Panc1 (cell line): ENCODE data around the gene SF3B2. TPM values are rescaled to one million over a fixed set of nuclear protein-coding genes. Genes with fewer than 3 reads are reported as not detected.
A peak's percentile ranks its signal among the peaks of the same experiment; 100 is the strongest.

Source experiments
- ATAC-seq: fragments of 200-7000 bp; cut with Tn5 transposase; 2 replicates; pipeline ENCODE4 v1.9.1; 2020; ENCODE audit warnings: mild to moderate bottlenecking, moderate library complexity
- BruUV-seq: library from RNA; stranded (reverse); fragments of 400-500 nt; replicated peaks from 2 replicates; lab custom pipeline; 2021; lab: Mats Ljungman, UMichigan
- CTCF ChIA-PET: fragments of 300-600 bp; sonication (Branson Sonifier 250); formaldehyde crosslinking; loops from one replicate; lab custom pipeline; 2022; ENCODE audit warnings: antibody characterized with exemption; lab: Charles Lee
- POLR2A ChIA-PET: fragments of 300-600 bp; sonication (Branson Sonifier 250); formaldehyde crosslinking; loops from one replicate; lab custom pipeline; 2022; ENCODE audit warnings: antibody characterized with exemption; lab: Charles Lee
- DNase-seq: peaks from one replicate; pipeline ENCODE4 v3.0.0-alpha.2; 2010; ENCODE audit warnings: low read depth, low spot score
- H3K27ac ChIP-seq: 2 replicates; pipeline ENCODE4 v1.5.1; 2011; ENCODE audit warnings: mild to moderate bottlenecking, low read length, inconsistent platforms
- H3K27me3 ChIP-seq: fragments of 200-500 bp; sonication (Bioruptor generic); 2 replicates; pipeline ENCODE4 v1.6.0; 2014; ENCODE audit warnings: low read length, inconsistent platforms; ENCODE audit not compliant: control insufficient read depth, insufficient read depth
- H3K36me3 ChIP-seq: fragments of 200-500 bp; sonication (Bioruptor generic); 2 replicates; pipeline ENCODE4 v1.5.1; 2014; ENCODE audit warnings: inconsistent platforms, mild to moderate bottlenecking, low read length, moderate library complexity; ENCODE audit not compliant: control insufficient read depth, insufficient read depth
- H3K4me1 ChIP-seq: 2 replicates; pipeline ENCODE4 v1.5.1; 2011; ENCODE audit warnings: inconsistent platforms, mild to moderate bottlenecking, low read length, moderate library complexity; ENCODE audit not compliant: control insufficient read depth, insufficient read depth
- H3K4me3 ChIP-seq, 2 experiments: 2 replicates each; pipeline ENCODE4 v1.5.1; 2011 to 2012; ENCODE audit warnings: low read depth in 2 of 2, low read length in 2 of 2, mild to moderate bottlenecking in 2 of 2, inconsistent platforms in 1 of 2, moderate library complexity in 1 of 2
- H3K9me3 ChIP-seq: fragments of 200-500 bp; sonication (Bioruptor generic); 2 replicates; pipeline ENCODE4 v1.5.1; 2014; ENCODE audit warnings: low read depth, mild to moderate bottlenecking, inconsistent platforms, low read length, moderate library complexity; ENCODE audit not compliant: control insufficient read depth, insufficient read depth
- POLR2AphosphoS5 ChIP-seq: IDR thresholded peaks from 2 replicates; pipeline ENCODE4 v1.6.1; 2012; ENCODE audit warnings: mild to moderate bottlenecking, low read depth, low read length, moderate library complexity
- SIN3A ChIP-seq: IDR thresholded peaks from 2 replicates; pipeline ENCODE4 v1.6.1; 2012; ENCODE audit warnings: low read depth, mild to moderate bottlenecking, low read length, moderate library complexity, borderline replicate concordance; ENCODE audit not compliant: insufficient read depth
- TCF7L2 ChIP-seq: IDR thresholded peaks from 2 replicates; pipeline ENCODE4 v1.6.1; 2011; ENCODE audit warnings: mild to moderate bottlenecking, low read depth, low read length, inconsistent platforms
- in situ Hi-C: cut with HindIII; loops from 2 replicates; pipeline ENCODE4 v1.10.0; 2016; ENCODE audit warnings: low sequenced_read_pairs, low pct_unique_long_range_greater_than_20kb
- intact Hi-C: fragments of 100-400 bp; cut with micrococcal nuclease; formaldehyde crosslinking; loops from one replicate; pipeline ENCODE4 v1.10.0; 2022; ENCODE audit not compliant: unreplicated experiment
- total RNA-seq: library from RNA; stranded (reverse); gene quantifications from one replicate; pipeline ENCODE4 v1.2.1, GENCODE V29; 2021; ENCODE audit not compliant: unreplicated experiment
- TF ChIP-seq, protein P1 (sequence below), 2 experiments: IDR thresholded peaks; 2 replicates each; pipeline ENCODE4 v1.6.1; 2011 to 2012; ENCODE audit warnings: low read depth in 2 of 2, control low read depth in 1 of 2, low read length in 1 of 2, mild to moderate bottlenecking in 1 of 2, moderate library complexity in 1 of 2; ENCODE audit not compliant: insufficient read depth in 1 of 2
- TF ChIP-seq, protein P2 (sequence below): fragments of 450-650 bp; IDR thresholded peaks from 2 replicates; pipeline ENCODE4 v1.5.1; 2017; ENCODE audit warnings: mild to moderate bottlenecking

The SF3B2 gene
- total RNA-seq, 1 experiment from 2014 or later: 271 TPM

DNA sequence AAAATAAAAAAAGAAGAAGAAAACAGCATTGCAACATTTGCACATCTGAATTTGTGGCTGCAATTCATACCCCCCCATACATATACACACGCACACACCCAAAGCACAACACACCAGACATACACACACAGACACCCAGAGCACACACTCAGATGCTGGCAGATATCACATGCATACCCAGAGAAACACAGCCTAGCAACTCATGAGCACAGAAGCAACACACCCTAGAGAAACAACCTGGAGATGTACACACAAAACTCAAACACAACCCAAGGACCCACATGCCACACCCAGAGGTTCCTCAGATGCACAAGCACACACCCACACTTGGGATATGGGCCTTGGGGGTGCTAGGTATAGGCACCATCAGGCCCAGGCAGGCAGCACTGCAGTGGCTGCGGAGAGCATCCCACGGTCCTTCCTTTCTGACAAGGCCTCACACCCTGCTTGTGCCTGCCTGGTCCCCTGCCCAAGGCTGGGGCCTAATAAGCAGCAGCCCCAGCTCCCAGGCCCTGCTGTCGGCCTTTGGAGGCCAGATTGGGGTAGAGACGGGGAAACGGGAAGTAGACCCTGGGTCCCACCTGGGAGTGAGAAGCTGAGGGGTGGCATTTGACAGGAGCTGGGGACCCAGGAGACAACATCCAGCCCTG lies 37.2 kb upstream of the SF3B2 start:
- CTCF ChIA-PET: no interaction called here
- BruUV-seq: no TSS peak

DNA sequence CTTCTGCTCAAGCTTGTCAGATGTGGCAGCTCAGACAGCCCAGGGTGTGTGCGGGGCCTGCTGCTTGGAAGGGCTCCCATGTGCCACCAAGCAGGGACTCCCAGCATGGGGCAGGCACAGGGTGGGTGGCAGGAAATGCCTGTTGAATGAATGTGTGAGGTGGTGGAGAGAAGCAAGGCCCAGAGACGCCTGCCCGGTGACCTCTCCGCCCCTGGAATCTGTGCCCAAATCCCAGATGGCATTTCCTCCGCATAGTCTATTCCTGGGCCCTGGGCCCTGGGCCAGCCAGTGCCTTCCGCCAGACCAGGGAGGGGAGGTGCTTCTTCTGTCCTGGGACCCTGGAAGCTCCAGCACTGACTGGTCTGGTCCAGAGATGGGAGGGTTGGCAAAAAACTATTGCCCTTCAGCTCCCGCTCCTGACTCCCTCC lies 36.7 kb upstream of the SF3B2 start:
- in situ Hi-C loops (no loop called here), intact Hi-C loops (no loop called here)
- ChIA-PET CTCF (no interaction called here), POLR2A (interaction anchor here (0.5 kb wide), 1 partner anchor 135 kb away, joined by 5 read pairs; no protein-coding TSS in a partner anchor)
- H3K9me3 ChIP-seq: no peaks in the 10 kb centered on the region
- DNase-seq (no peak), ATAC-seq (peak; percentile 69)
- H3K36me3 ChIP-seq: no peaks in the 10 kb centered on the region
- TF ChIP-seq TCF7L2 (no peak), SIN3A (no peak), POLR2AphosphoS5 (no peak)
- TF ChIP-seq, protein P1, sequence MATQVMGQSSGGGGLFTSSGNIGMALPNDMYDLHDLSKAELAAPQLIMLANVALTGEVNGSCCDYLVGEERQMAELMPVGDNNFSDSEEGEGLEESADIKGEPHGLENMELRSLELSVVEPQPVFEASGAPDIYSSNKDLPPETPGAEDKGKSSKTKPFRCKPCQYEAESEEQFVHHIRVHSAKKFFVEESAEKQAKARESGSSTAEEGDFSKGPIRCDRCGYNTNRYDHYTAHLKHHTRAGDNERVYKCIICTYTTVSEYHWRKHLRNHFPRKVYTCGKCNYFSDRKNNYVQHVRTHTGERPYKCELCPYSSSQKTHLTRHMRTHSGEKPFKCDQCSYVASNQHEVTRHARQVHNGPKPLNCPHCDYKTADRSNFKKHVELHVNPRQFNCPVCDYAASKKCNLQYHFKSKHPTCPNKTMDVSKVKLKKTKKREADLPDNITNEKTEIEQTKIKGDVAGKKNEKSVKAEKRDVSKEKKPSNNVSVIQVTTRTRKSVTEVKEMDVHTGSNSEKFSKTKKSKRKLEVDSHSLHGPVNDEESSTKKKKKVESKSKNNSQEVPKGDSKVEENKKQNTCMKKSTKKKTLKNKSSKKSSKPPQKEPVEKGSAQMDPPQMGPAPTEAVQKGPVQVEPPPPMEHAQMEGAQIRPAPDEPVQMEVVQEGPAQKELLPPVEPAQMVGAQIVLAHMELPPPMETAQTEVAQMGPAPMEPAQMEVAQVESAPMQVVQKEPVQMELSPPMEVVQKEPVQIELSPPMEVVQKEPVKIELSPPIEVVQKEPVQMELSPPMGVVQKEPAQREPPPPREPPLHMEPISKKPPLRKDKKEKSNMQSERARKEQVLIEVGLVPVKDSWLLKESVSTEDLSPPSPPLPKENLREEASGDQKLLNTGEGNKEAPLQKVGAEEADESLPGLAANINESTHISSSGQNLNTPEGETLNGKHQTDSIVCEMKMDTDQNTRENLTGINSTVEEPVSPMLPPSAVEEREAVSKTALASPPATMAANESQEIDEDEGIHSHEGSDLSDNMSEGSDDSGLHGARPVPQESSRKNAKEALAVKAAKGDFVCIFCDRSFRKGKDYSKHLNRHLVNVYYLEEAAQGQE (IDR thresholded peaks at IDR 0.05; ENCODE audit: insufficient read depth in 1 of 2, low read depth in 2 of 2, low read length in 1 of 2): no peak
- TF ChIP-seq, protein P2, sequence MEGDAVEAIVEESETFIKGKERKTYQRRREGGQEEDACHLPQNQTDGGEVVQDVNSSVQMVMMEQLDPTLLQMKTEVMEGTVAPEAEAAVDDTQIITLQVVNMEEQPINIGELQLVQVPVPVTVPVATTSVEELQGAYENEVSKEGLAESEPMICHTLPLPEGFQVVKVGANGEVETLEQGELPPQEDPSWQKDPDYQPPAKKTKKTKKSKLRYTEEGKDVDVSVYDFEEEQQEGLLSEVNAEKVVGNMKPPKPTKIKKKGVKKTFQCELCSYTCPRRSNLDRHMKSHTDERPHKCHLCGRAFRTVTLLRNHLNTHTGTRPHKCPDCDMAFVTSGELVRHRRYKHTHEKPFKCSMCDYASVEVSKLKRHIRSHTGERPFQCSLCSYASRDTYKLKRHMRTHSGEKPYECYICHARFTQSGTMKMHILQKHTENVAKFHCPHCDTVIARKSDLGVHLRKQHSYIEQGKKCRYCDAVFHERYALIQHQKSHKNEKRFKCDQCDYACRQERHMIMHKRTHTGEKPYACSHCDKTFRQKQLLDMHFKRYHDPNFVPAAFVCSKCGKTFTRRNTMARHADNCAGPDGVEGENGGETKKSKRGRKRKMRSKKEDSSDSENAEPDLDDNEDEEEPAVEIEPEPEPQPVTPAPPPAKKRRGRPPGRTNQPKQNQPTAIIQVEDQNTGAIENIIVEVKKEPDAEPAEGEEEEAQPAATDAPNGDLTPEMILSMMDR: no peak
- no peak overlapping the region for H3K4me3 ChIP-seq
- no TSS peak for BruUV-seq
- peaks cover 19% of the 10 kb centered on the region for H3K4me1 ChIP-seq
- no peaks in the 10 kb centered on the region for H3K27me3 ChIP-seq
- H3K27ac ChIP-seq: peak overlapping the region; percentile 58

More for the DNA sequence above, 37.2 kb upstream of the SF3B2 start:
- POLR2A ChIA-PET: interaction anchor here (0.5 kb wide), 2 partner anchors 135 to 146 kb away, joined by 4 to 5 read pairs; no protein-coding TSS in a partner anchor
- H3K27me3 ChIP-seq: no peaks in the 10 kb centered on the region
- no peak overlapping the region for H3K4me3 ChIP-seq
- in situ Hi-C loops (no loop called here), intact Hi-C loops (no loop called here)
- H3K9me3 ChIP-seq: no peaks in the 10 kb centered on the region
- DNase-seq (no peak), ATAC-seq (peak; percentile 56)
- H3K27ac ChIP-seq: peak overlapping the region; percentile 58
- H3K36me3 ChIP-seq: no peaks in the 10 kb centered on the region
- H3K4me1 ChIP-seq: peaks cover 19% of the 10 kb centered on the region
- no peak for TF ChIP-seq TCF7L2
- no peak for TF ChIP-seq SIN3A
- no peak for TF ChIP-seq POLR2AphosphoS5
- TF ChIP-seq, protein P1 (IDR thresholded peaks at IDR 0.05; ENCODE audit: insufficient read depth in 1 of 2, low read depth in 2 of 2, low read length in 1 of 2): no peak
- TF ChIP-seq, protein P2: no peak
